Breast epithelium (tissue), 3 donors: ENCODE measurements around the gene MT1E.

Experiments
- CTCF ChIP-seq, 3 donors: fragments of 450-650 bp; IDR thresholded peaks; one replicate each; pipeline ENCODE4 v1.5.1; 2016 to 2017; ENCODE audit warnings: antibody characterized with exemption in 3 of 3, mild to moderate bottlenecking in 3 of 3, moderate library complexity in 3 of 3
- POLR2A ChIP-seq: fragments of 450-650 bp; IDR thresholded peaks from one replicate; pipeline ENCODE4 v1.6.1; 2016; ENCODE audit warnings: antibody characterized with exemption, mild to moderate bottlenecking, moderate library complexity
- POLR2AphosphoS5 ChIP-seq, 3 donors: sonication (generic); formaldehyde crosslinking; IDR thresholded peaks; one replicate each; pipeline ENCODE4 v1.6.1; 2017; ENCODE audit warnings: antibody characterized with exemption in 3 of 3

DNA sequence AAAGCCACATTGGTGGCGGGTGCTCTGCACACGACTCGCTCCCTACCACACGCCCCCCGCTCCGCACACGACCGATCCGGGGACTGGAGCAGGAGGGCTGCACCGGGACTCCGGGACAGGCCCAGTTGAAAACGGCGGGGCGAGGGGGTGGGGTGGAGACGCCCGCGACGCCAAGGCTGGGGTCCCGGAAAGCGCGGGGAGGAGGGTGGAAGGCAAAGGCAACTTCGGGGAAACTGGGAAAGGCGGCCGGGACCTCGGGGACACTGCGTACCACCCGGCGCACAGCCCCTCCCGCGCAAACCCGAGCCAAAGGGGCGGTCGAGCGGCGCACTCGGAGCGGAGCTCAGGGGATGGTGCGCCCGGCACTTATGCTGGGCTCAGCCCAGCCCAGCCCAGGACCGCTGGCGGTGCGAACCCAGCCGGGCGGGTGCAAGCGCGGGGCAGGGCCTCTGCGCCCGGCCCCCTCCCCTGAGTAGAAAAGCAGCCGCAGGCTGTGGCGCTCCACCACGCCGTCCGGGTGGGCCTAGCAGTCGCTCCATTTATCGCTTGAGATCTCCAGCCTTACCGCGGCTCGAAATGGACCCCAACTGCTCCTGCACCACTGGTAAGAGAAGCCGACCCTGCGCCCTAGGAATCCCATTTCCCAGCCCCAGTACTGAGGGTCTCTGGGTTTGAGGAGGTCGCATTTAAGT, 6.7 kb downstream of the MT1E start, which contains the start of gene MT1M:
- TF ChIP-seq CTCF (IDR thresholded peaks at IDR 0.05) (no peak), POLR2AphosphoS5 (IDR thresholded peaks at IDR 0.05) (peak; percentile 14 to 76 (median 35)), POLR2A (no peak)
